IPS-NIHi11 (cell line): ENCODE measurements around the gene TSC22D3.

Source experiments
- DNase-seq: peaks from one replicate; pipeline ENCODE4 v3.0.0; 2012; ENCODE audit warnings: mixed read lengths, low spot score

The TSC22D3 gene

GRCh38 chrX:107760304-107761077, 15.1 kb downstream of the TSC22D3 start:
- no peak for DNase-seq

DNA sequence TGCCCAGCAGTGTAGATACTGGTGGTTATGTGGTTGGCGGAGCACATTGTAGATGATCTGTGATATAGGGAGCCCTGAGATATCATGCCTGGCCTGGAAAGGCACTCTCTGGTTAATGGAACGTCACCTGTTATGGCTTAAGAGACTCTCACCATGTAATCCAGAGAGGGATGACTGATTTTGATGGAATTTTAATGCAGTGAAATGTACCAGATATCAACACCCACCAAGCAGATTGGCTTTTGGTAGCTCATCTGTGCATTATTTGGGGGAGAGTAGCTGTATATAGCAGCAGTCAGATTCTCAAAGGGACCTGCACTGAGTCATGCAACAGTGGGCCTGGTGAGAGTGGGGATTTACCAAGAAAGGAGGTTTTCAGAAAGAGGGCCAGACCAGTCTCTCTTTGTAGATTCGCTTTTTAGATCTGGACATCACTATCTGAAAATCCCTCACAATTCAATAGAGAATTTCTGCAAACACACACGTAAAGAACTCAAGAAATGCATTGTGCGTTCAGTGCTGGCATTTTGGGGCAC, 17.3 kb downstream of the TSC22D3 start:
- DNase-seq: no peak

- DNase-seq: no peak
These were observed 19.9 kb downstream of the TSC22D3 start for GRCh38 chrX:107755721-107756120.

GRCh38 chrX:107753187-107753586, 22.4 kb downstream of the TSC22D3 start:
- no peak for DNase-seq

DNA sequence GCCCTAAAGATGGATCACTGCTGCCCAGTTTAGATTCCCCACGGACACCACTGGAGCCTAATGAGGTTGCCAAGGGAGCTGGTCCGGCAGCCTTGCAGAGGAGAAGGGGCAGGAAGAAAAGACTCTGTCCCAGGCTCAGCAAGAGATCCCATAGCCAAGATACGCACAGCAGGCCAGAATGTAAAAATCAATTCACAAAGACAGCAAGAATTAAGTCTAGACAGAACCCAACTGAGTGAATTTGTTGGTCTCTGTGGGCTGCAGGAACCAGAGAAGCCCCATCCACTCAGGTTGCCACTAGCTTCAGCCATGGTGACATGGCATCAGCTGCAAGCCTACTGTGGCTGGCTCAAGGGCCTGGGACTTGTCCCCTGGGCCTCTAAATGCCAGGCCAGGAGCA, 22.9 kb downstream of the TSC22D3 start:
- DNase-seq: no peak

DNA sequence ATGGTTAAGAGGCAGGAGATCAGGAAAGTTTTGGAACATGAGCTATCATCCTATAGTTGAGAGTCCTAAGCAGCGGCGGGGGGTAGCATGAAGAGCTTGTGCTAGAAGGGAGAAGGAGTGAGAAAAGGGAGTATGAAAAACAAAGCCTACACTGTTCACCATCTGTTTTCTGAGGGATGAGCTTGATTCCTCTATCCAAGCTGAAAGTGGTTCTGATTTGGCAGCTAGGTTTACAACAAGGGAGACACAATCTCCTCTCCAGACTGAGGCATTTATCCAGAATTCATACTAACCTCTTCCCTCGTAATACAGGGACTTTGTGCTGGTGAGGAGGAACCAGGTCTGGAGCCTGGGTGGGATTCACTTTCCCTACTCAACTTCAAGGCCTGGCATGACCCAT, 23.5 kb downstream of the TSC22D3 start:
- no peak for DNase-seq

GRCh38 chrX:107750861-107751445, 24.6 kb downstream of the TSC22D3 start:
- no peak for DNase-seq

DNA sequence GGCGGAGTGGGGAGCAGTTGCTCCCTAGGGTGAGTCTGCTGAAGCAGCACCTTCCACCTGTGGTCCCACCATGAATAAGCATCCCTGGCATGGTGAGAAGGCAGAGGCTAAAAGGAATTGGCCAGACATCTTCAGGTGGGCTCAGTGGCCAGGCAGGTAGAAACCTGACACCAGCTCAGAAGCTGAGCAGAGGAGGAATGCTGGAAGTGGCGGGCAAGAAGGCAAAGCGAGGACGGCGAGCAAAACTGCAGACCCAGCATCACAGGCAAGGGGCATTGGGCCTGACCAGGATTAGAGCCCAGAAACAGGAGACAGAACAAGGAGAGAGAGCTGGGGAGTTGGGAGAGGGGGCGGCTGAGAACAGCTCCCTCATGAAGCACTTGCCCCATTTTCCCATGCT, 25.3 kb downstream of the TSC22D3 start:
- DNase-seq: no peak

DNA sequence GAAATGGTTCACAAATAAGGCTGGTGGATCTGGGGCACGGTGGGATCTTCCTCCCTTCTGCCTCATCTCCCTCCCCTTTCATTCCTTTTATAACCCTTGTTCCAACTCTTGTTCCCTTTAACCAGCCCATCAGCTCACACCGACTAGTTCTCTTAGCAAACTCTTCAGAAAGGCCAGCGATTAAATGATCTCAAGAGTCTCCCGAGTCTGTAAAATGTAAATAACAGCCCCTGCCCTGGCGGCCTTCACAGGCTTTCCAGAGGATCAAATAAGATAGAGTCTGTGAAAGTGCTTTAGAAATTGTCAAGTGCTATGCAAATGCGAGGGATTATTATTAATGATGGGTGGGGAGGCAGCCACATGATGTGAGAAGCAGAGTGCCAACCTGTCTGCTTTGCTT, 27.1 kb downstream of the TSC22D3 start:
- no peak for DNase-seq

DNA sequence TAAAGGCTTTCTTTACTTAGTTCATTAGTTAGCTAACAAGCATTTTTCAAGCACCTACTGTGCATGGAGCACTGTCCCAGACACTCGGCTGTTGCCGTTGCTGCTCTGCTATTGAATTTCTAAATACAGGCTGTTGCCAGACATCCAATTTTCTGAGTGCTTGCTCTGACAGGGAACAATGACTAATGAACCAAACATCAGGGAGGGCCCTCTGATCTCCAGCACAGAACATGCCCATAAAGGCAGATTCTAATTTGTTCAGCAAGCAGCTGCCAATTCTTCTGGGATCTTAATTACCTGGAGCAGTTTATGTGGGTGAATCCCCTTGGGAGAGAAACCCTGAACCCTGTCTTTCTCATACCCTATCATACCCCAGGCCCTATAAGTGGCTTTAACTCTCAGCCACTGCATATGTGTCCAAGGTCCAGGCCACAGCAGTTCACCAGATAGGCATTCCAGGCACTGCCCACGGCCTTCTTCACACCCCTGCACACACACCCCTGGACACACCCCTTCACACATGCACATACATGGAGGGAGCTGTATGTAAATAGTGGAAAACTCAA, 27.9 kb downstream of the TSC22D3 start:
- DNase-seq: no peak

- no peak for DNase-seq
These were observed 30.7 kb downstream of the TSC22D3 start for GRCh38 chrX:107744868-107745267.

DNA sequence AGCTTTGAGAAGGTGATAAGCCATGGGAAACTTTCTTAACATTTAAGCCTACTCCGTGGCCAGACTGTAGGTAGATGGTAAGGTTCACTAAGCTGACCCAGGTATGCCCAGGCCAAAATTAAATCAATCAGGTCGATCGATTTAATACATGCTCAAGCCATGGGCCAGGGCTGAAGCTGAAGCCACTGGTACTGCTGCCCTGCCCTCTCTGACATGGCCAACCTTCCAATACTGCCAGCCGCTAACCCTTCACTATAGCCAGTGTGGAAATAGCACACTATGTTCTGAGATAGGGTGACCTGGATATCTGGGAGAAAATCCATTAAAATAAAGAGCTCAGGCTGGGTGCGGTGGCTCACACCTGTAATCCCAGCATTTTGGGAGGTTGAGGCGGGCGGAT, 31.6 kb downstream of the TSC22D3 start:
- no peak for DNase-seq

DNA sequence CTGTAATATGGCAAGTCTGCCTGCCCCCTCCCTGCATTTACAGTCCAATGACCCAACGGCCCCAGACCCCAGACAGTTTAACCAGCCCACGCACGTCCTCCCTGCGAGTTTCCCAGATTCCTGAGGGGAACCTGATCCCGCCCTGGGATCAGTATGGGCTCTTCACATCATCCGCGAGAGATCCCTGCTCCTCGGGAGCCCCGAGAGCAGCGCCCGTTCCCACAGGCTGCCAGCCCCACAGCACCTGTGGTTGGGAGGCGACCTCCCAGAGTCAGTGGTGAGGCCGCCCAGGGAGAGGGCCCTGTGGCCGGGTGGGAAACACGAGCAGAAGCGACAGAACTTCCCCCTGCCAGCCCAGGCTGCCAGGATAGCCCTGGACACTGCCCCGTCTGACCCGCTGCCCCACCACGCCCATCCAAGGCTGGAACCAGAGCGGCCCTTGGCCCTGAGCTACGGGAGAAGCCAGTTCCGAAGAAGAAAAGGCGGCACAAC, 32.8 kb downstream of the TSC22D3 start:
- no peak for DNase-seq

DNA sequence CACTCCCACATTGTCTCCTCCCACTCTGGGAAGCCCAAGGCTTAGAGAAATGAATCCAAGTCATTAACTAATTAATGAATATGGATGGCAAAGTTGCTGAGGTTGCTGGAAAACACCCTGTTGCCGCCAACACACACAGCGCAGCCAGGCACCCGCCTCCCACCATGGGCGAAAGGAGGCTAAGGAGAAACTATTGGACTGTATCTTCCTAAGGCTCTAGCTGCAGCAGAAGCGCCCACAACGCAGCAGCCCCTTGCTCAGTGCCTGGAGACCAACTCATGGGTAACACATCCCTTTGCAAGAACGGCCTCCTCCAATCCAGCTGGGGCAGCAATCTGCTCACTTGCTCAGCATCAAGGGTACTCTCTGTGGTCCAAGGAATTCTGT, 34.2 kb downstream of the TSC22D3 start:
- no peak for DNase-seq

GRCh38 chrX:107739541-107739940, 36.0 kb downstream of the TSC22D3 start:
- no peak for DNase-seq

DNA sequence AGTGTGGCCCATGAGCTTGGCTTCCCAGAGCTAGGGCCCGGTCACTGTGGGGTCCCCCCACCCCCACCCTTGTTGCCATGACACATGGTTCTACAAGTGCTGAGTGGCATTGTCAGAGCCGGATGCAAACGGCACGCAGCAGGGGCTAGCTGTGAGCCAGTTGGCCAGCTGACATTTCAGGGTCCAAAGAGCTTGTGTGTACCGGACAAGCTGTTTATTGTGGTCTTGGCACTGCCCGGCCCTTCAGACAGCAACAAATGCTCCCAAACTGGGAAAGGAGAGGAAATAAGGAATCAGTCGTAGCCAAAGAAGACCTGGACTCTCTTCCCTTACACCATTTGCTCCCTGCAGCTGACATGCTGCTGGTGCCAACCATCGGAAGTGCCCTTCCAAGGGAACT, 36.8 kb downstream of the TSC22D3 start:
- DNase-seq: no peak

- DNase-seq: no peak
These were observed 37.3 kb downstream of the TSC22D3 start for GRCh38 chrX:107738272-107738671.

DNA sequence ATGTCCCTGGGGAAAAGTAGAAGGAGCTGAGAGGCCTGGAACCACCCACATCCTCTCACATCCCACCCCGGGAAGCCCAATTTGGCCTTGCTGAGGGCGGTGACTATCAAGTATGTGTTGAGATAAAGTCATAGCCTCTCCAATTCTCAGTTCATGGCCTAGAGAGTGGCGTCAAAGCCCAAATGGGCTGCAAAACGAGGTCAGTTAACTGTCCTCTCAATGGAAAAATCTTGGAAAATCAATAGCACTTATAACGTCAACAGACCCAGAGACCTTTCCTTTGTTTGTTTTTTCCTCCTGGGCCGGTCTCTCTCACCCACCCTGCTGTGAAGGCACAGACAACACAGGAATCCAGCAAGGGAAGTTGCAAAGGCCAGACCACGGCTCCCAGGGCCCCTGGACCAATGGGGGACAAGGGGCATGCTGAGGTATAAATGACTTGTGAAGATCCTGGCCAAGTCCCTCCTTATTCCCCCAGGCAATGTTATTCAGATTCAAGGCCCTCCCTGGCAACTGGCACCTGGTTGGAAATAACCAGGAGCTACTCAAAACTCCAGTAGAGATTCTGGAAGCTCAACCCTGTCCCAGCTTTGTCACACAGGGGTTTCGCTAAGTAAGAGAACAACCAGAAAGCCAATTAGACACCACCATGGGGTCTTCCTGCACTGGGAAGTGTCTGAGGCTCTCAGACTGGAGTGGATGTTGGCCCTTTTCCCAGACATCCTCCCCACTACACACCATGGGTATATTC, 38.6 kb downstream of the TSC22D3 start:
- DNase-seq: peak; percentile 58

GRCh38 chrX:107734646-107735045, 40.9 kb downstream of the TSC22D3 start:
- DNase-seq: no peak

DNA sequence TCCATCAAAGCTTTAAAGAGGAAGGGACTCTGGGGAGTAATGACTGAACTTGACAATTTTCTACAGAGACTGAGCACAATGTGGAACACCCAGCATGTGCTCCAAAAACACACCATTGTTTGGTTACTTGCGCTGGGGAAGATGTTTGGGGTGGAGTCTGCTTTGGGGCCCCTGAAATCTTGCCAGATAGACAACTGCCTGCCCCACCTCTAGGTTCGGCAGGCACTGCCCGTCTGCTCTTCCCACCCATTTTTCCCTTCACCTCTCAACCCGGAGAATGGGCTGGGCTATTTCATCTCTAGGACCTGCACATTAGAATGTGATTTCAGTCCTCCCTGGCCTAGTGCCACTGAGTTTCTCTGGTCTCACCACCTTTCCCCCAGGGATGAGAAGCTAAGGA, 41.9 kb downstream of the TSC22D3 start:
- DNase-seq: no peak

GRCh38 chrX:107731831-107732502, 43.6 kb downstream of the TSC22D3 start:
- DNase-seq: peak; percentile 51
